Right renal cortex interstitium (tissue), 3 donors: ENCODE results near the gene FOXM1. TPM values are rescaled to one million over a fixed set of nuclear protein-coding genes. Genes with fewer than 3 reads are reported as not detected.

Experiments used
- polyA plus RNA-seq, 3 donors: library from polyadenylated mRNA; unstranded; fragments of 120-200 nt; gene quantifications; one replicate each; pipeline ENCODE4 v1.2.1, GENCODE V29; 2013; ENCODE audit not compliant: insufficient read length in 3 of 3

FOXM1 gene
- polyA plus RNA-seq, 3 donors: 28.0 to 31.4 (median 28.2) TPM

Other genes starting within 250 kb of the FOXM1 start
- 100 to 1,000 TPM; 139 to 152 (median 150) TPM for gene FKBP4, start 82.2 kb downstream of the FOXM1 start, polyA plus RNA-seq
- 10 to 100 TPM; 58.1 to 60.4 (median 59.0) TPM for gene ITFG2, start 64.5 kb downstream of the FOXM1 start, polyA plus RNA-seq
- 10 to 100 TPM; 34.1 to 40.5 (median 34.3) TPM for gene NRIP2, start 42.1 kb downstream of the FOXM1 start, polyA plus RNA-seq
- under 1 TPM; 0.35 to 0.44 (median 0.44) TPM for gene TEX52, start 20.1 kb downstream of the FOXM1 start, polyA plus RNA-seq
- 10 to 100 TPM; 41.9 to 47.6 (median 44.3) TPM for gene RHNO1, start within 50 bp of the FOXM1 start, polyA plus RNA-seq
- 10 to 100 TPM; 32.9 to 36.7 (median 34.0) TPM for gene TULP3, start 13.7 kb upstream of the FOXM1 start, polyA plus RNA-seq
- 10 to 100 TPM; 18.6 to 20.4 (median 19.2) TPM for gene TEAD4, start 82.2 kb upstream of the FOXM1 start, polyA plus RNA-seq
- 100 to 1,000 TPM in 1 of 3 donors, 10 to 100 TPM in 2; 92.7 to 102 (median 95.0) TPM for gene TSPAN9, start 200.2 kb upstream of the FOXM1 start, polyA plus RNA-seq